Right cardiac atrium (tissue), 5 donors: ENCODE data around the gene REG4. TPM values are rescaled to one million over a fixed set of nuclear protein-coding genes. Genes with fewer than 3 reads are reported as not detected.

Source experiments
- ATAC-seq, 2 donors: fragments of 200-7000 bp; cut with Tn5 transposase; one replicate each; pipeline versions ENCODE4 v1.8.0 to v1.9.1; 2020; ENCODE audit warnings: moderate library complexity in 2 of 2, mild to moderate bottlenecking in 1 of 2
- DNase-seq, 3 donors: peaks; one replicate each; pipeline ENCODE4 v3.0.0-alpha.2; 2020
- H3K27ac ChIP-seq: one replicate; pipeline ENCODE4 v1.5.1; 2013; ENCODE audit warnings: mild to moderate bottlenecking, low read length, control low read depth, moderate library complexity
- H3K27me3 ChIP-seq: one replicate; pipeline ENCODE4 v1.6.1; 2013; ENCODE audit not compliant: control insufficient read depth, insufficient read depth
- H3K4me1 ChIP-seq: one replicate; pipeline ENCODE4 v1.6.1; 2013; ENCODE audit warnings: low read length; ENCODE audit not compliant: control insufficient read depth, insufficient read depth
- H3K4me3 ChIP-seq: one replicate; pipeline ENCODE4 v1.5.1; 2013; ENCODE audit warnings: low read length, control low read depth
- H3K9me3 ChIP-seq: one replicate; pipeline ENCODE4 v1.6.1; 2013; ENCODE audit warnings: low read length; ENCODE audit not compliant: control insufficient read depth
- WGBS: extraction: QIAGEN DNeasy Blood & Tissue Kit; methylation state at CpG from one replicate; pipeline ENCODE4 v1.1.7; 2013; 5-methylcytosine and 5-hydroxymethylcytosine counted together
- intact Hi-C, 4 donors: fragments of 100-400 bp; cut with DNase I; formaldehyde crosslinking; loops; one replicate each; pipeline versions ENCODE4 v1.11.0 to v1.14.0; 2022 to 2023
- polyA plus RNA-seq: library from polyadenylated mRNA; stranded (reverse); fragments of 200-250 nt; gene quantifications from one replicate; pipeline ENCODE4 v1.2.3, GENCODE V29; 2013
- total RNA-seq, 4 donors: library from RNA; stranded (reverse); fragmentation: NEBNext Ultra II Directional; extraction: Animal tissue kit (Norgen Biotek cat#: 25700); gene quantifications; one replicate each; pipeline ENCODE4 v1.2.1, GENCODE V29; 2021
- donor health status: healthy with polysubstance abuse.
- donor health status: DM: no; HTN: yes; CAD: no.
- donor health status: DM: no; HTN: no; CAD: no.
- donor health status: DM: no; HTN: yes; CAD: no; lungs with severe emphysema.
- donor health status: DM: yes; HTN: yes; CAD: no.

The REG4 gene
- total and polyA plus RNA-seq, 5 donors, result not detected

- intact Hi-C loops, result no loop called here
- no peak overlapping the region for H3K27ac ChIP-seq
- no peak overlapping the region for H3K4me3 ChIP-seq
- H3K4me1 ChIP-seq, result peaks cover 3% of the 10 kb centered on the region
- 89% methylated on average over 13 of the region's 13 CpGs for WGBS
- no peaks in the 10 kb centered on the region for H3K27me3 ChIP-seq
- DNase-seq (no peak), ATAC-seq (no peak)
- H3K9me3 ChIP-seq, result no peaks in the 10 kb centered on the region
Observed at GRCh38 chr1:119778886-119779560, 32.2 kb downstream of the REG4 start.

GRCh38 chr1:119778359-119778758 is 32.9 kb downstream of the REG4 start:
- intact Hi-C loops, result no loop called here
- Histone ChIP-seq H3K27ac (no peak overlapping the region), H3K27me3 (no peaks in the 10 kb centered on the region), H3K9me3 (no peaks in the 10 kb centered on the region), H3K4me1 (peaks cover 2% of the 10 kb centered on the region), H3K4me3 (no peak overlapping the region)
- 91% methylated on average over 6 of the region's 6 CpGs for WGBS
- no peak for ATAC-seq
- no peak for DNase-seq

GRCh38 chr1:119774746-119775490 is 36.3 kb downstream of the REG4 start:
- 76% methylated on average over 7 of the region's 7 CpGs for WGBS
- H3K27ac ChIP-seq, result no peak overlapping the region
- no peaks in the 10 kb centered on the region for H3K9me3 ChIP-seq
- ATAC-seq (no peak), DNase-seq (no peak)
- no peaks in the 10 kb centered on the region for H3K27me3 ChIP-seq
- intact Hi-C loops, result no loop called here
- no peak overlapping the region for H3K4me3 ChIP-seq
- H3K4me1 ChIP-seq, result peaks cover 2% of the 10 kb centered on the region

- peak; percentile 48 to 68 for ATAC-seq
Observed at GRCh38 chr1:119773711-119774241, 37.5 kb downstream of the REG4 start.

GRCh38 chr1:119772298-119772697 is 39.0 kb downstream of the REG4 start:
- H3K4me1 ChIP-seq, result peaks cover 4% of the 10 kb centered on the region
- 98% methylated on average over 2 of the region's 2 CpGs for WGBS
- no peaks in the 10 kb centered on the region for H3K9me3 ChIP-seq
- no peaks in the 10 kb centered on the region for H3K27me3 ChIP-seq
- no peak overlapping the region for H3K4me3 ChIP-seq
- intact Hi-C loops, result no loop called here
- ATAC-seq (no peak), DNase-seq (no peak)
- no peak overlapping the region for H3K27ac ChIP-seq

More at GRCh38 chr1:119773711-119774241, 37.5 kb downstream of the REG4 start:
- intact Hi-C loops, result no loop called here
- 69% methylated on average over 3 of the region's 3 CpGs for WGBS
- Histone ChIP-seq H3K4me3 (no peak overlapping the region), H3K27me3 (no peaks in the 10 kb centered on the region), H3K9me3 (no peaks in the 10 kb centered on the region), H3K4me1 (peaks cover 4% of the 10 kb centered on the region), H3K27ac (peak overlapping the region; percentile 75)
- no peak for DNase-seq

GRCh38 chr1:119771770-119772169 is 39.5 kb downstream of the REG4 start:
- ATAC-seq, result no peak
- intact Hi-C loops, result no loop called here
- Histone ChIP-seq H3K4me1 (peaks cover 4% of the 10 kb centered on the region), H3K9me3 (no peaks in the 10 kb centered on the region), H3K27ac (no peak overlapping the region), H3K4me3 (no peak overlapping the region), H3K27me3 (no peaks in the 10 kb centered on the region)
- no peak for DNase-seq
- 79% methylated on average over 3 of the region's 3 CpGs for WGBS

- H3K27me3 ChIP-seq, result no peaks in the 10 kb centered on the region
- intact Hi-C loops, result no loop called here
- H3K9me3 ChIP-seq, result no peaks in the 10 kb centered on the region
- 20% methylated on average over 2 of the region's 2 CpGs for WGBS
- H3K4me3 ChIP-seq, result no peak overlapping the region
- ATAC-seq, result no peak
- DNase-seq, result peak in 2 of 3 donors; percentile 66 to 74
- no peak overlapping the region for H3K27ac ChIP-seq
- peaks cover 4% of the 10 kb centered on the region for H3K4me1 ChIP-seq
Observed at GRCh38 chr1:119771016-119771415, 40.2 kb downstream of the REG4 start.

- 65% methylated on average over 8 of the region's 8 CpGs for WGBS
- ATAC-seq, result peak in 1 of 2 donors; percentile 45
- peaks cover 4% of the 10 kb centered on the region for H3K4me1 ChIP-seq
- no peak within 1 kb of the TSS for H3K27ac ChIP-seq
- no peak for DNase-seq
- no peaks in the 10 kb centered on the region for H3K9me3 ChIP-seq
- intact Hi-C loops, result no loop called here
- H3K4me3 ChIP-seq, result no peak within 1 kb of the TSS
- no peaks in the 10 kb centered on the region for H3K27me3 ChIP-seq
Observed at GRCh38 chr1:119768778-119769177, 42.5 kb downstream of the REG4 start, which contains the start of gene HMGCS2. Gene HMGCS2 (minus strand): TSS chr1:119768905. CDS start chr1:119768844, 61 bp downstream.

GRCh38 chr1:119767486-119767885 is 43.8 kb downstream of the REG4 start:
- ATAC-seq, result no peak
- H3K9me3 ChIP-seq, result no peaks in the 10 kb centered on the region
- no peak overlapping the region for H3K4me3 ChIP-seq
- no peaks in the 10 kb centered on the region for H3K27me3 ChIP-seq
- intact Hi-C loops, result no loop called here
- no peak overlapping the region for H3K27ac ChIP-seq
- peaks cover 4% of the 10 kb centered on the region for H3K4me1 ChIP-seq
- no peak for DNase-seq
- 77% methylated on average over 2 of the region's 2 CpGs for WGBS

GRCh38 chr1:119766374-119766794 is 44.9 kb downstream of the REG4 start:
- intact Hi-C loops, result no loop called here

GRCh38 chr1:119764220-119764619 is 47.0 kb downstream of the REG4 start:
- H3K9me3 ChIP-seq, result no peaks in the 10 kb centered on the region
- no peaks in the 10 kb centered on the region for H3K27me3 ChIP-seq
- DNase-seq (no peak), ATAC-seq (no peak)
- WGBS, result 78% methylated on average over 6 of the region's 6 CpGs
- peaks cover 2% of the 10 kb centered on the region for H3K4me1 ChIP-seq
- H3K4me3 ChIP-seq, result no peak overlapping the region
- no peak overlapping the region for H3K27ac ChIP-seq
- intact Hi-C loops, result no loop called here

More at GRCh38 chr1:119766374-119766794, 44.9 kb downstream of the REG4 start:
- Histone ChIP-seq H3K9me3 (no peaks in the 10 kb centered on the region), H3K27ac (peak overlapping the region; percentile 73), H3K4me1 (peaks cover 2% of the 10 kb centered on the region), H3K27me3 (no peaks in the 10 kb centered on the region), H3K4me3 (no peak overlapping the region)
- DNase-seq (peak; percentile 34 to 69 (median 61)), ATAC-seq (peak; percentile 59 to 75)
- WGBS, result 39% methylated on average over 4 of the region's 4 CpGs
